Suprapubic skin (tissue), 4 donors: ENCODE results near the gene RRM2. TPM values are rescaled to one million over a fixed set of nuclear protein-coding genes. Genes with fewer than 3 reads are reported as not detected.

Source experiments
- DNase-seq, 2 donors: peaks; one replicate each; pipeline ENCODE4 v3.0.0-alpha.2; 2019; ENCODE audit warnings: low spot score in 2 of 2
- H3K27ac ChIP-seq: fragments of 200-600 bp; sonication (generic); one replicate; pipeline ENCODE4 v1.5.1; 2019
- H3K27me3 ChIP-seq: fragments of 200-600 bp; sonication (generic); one replicate; pipeline ENCODE4 v1.5.1; 2019
- H3K36me3 ChIP-seq: fragments of 200-600 bp; sonication (generic); one replicate; pipeline ENCODE4 v1.5.1; 2019
- H3K4me1 ChIP-seq: fragments of 200-600 bp; sonication (generic); one replicate; pipeline ENCODE4 v1.5.1; 2019
- H3K4me3 ChIP-seq: fragments of 200-600 bp; sonication (generic); one replicate; pipeline ENCODE4 v1.5.1; 2019; ENCODE audit warnings: mild to moderate bottlenecking
- H3K9me3 ChIP-seq: fragments of 200-600 bp; sonication (generic); one replicate; pipeline ENCODE4 v1.5.1; 2019
- EP300 ChIP-seq: sonication (generic); formaldehyde crosslinking; IDR thresholded peaks from one replicate; pipeline ENCODE4 v1.6.1; 2017; ENCODE audit warnings: antibody characterized with exemption
- POLR2A ChIP-seq, 2 donors: fragments of 450-650 bp; IDR thresholded peaks; one replicate each; pipeline ENCODE4 v1.6.1; 2017; ENCODE audit warnings: antibody characterized with exemption in 2 of 2, mild to moderate bottlenecking in 2 of 2, moderate library complexity in 2 of 2
- POLR2AphosphoS5 ChIP-seq, 3 donors: sonication (generic); formaldehyde crosslinking; IDR thresholded peaks; one replicate each; pipeline ENCODE4 v1.6.1; 2017; ENCODE audit warnings: antibody characterized with exemption in 3 of 3
- WGBS: methylation state at CpG from one replicate; pipeline ENCODE4 v1.1.5; 2018; 5-methylcytosine and 5-hydroxymethylcytosine counted together
- total RNA-seq, 4 donors: library from RNA; depleted of rRNA; stranded (reverse); fragments of >200 nt; gene quantifications; one replicate each; pipeline ENCODE4 v1.1.0, GENCODE V29; 2016
- TF ChIP-seq, protein P1 (sequence below), 2 donors: fragments of 200-600 bp in 1 of 2; fragments of 450-650 bp in 1 of 2; sonication (generic) in 1 of 2; IDR thresholded peaks; one replicate each; pipeline ENCODE4 v1.5.1; 2016 to 2019; ENCODE audit warnings: antibody characterized with exemption in 2 of 2, mild to moderate bottlenecking in 1 of 2, moderate library complexity in 1 of 2

RRM2 gene
- total RNA-seq, 4 donors from 2014 or later = 1.1 to 6.0 (median 2.4) TPM

DNA sequence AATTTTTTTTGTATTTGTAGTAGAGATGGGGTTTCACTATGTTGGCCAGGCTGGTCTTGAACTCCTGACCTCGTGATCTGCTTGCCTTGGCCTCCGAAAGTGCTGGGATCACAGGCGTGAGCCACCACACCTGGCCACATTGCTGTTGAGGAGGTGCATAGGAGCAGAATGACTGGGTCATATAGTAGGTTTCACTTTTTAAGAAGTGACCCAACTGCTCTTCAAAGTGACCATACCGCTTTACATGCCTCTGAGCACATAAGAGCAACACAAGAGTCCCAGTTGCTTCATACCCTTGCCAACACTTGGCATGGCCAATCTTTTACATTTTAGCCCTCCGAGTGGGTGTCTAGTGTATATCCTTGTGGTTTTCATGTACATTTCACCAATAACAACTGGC, 28.9 kb downstream of the RRM2 start:
- 98% methylated on average over 5 of the region's 5 CpGs for WGBS
- no peak for TF ChIP-seq EP300
- no peak for TF ChIP-seq POLR2AphosphoS5 (IDR thresholded peaks at IDR 0.05)
- TF ChIP-seq, protein P1, sequence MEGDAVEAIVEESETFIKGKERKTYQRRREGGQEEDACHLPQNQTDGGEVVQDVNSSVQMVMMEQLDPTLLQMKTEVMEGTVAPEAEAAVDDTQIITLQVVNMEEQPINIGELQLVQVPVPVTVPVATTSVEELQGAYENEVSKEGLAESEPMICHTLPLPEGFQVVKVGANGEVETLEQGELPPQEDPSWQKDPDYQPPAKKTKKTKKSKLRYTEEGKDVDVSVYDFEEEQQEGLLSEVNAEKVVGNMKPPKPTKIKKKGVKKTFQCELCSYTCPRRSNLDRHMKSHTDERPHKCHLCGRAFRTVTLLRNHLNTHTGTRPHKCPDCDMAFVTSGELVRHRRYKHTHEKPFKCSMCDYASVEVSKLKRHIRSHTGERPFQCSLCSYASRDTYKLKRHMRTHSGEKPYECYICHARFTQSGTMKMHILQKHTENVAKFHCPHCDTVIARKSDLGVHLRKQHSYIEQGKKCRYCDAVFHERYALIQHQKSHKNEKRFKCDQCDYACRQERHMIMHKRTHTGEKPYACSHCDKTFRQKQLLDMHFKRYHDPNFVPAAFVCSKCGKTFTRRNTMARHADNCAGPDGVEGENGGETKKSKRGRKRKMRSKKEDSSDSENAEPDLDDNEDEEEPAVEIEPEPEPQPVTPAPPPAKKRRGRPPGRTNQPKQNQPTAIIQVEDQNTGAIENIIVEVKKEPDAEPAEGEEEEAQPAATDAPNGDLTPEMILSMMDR (IDR thresholded peaks at IDR 0.05) = no peak
- no peak for TF ChIP-seq POLR2A (IDR thresholded peaks at IDR 0.05)
- no peaks in the 10 kb centered on the region for H3K9me3 ChIP-seq
- H3K4me1 ChIP-seq = no peaks in the 10 kb centered on the region
- no peak overlapping the region for H3K27ac ChIP-seq
- no peaks in the 10 kb centered on the region for H3K27me3 ChIP-seq
- DNase-seq = no peak
- no peak overlapping the region for H3K4me3 ChIP-seq
- no peaks in the 10 kb centered on the region for H3K36me3 ChIP-seq

DNA sequence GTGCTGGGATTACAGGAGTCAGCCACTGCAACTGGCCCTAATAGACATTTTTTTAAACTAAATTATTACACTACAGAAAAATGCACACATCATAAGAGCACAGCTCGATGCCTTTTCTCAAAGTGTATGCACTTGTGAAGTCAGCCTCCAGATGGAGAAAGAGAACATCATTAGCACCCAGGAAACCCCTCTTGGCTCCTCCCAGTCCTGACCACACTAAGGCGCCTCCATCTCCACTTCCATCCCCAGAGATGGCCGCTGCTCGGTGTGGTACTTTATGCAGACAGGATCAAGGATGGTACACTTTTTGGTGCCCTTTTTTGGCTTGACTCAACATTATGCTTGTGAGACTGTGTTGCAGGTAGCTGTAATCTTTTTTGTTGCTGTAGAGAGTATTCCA, 34.8 kb downstream of the RRM2 start:
- WGBS = 93% methylated on average over 4 of the region's 4 CpGs
- H3K4me3 ChIP-seq = no peak overlapping the region
- TF ChIP-seq POLR2AphosphoS5 (IDR thresholded peaks at IDR 0.05) (no peak), POLR2A (IDR thresholded peaks at IDR 0.05) (no peak), EP300 (no peak)
- TF ChIP-seq, protein P1 (IDR thresholded peaks at IDR 0.05) = no peak

DNA sequence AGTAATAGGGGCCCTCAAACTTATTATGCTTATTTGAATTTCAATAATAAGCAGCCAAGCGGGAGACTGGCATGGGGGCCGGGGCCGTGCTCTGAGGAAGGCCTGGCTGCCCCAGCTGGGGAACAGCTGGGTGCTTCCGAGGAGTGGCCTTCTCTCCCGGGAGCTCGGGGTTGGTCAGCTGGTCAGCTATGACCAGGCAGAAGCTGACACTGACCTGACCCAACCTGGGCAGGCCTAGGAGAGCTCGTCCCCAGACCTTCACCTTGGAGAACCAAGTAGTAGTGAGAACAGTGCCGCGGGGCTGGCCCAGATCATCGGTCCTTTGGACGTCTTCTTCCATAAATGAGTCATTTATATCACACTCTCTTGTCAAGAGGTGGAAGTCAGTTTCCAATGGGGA, 36.1 kb downstream of the RRM2 start:
- Histone ChIP-seq H3K27ac (no peak overlapping the region), H3K27me3 (no peaks in the 10 kb centered on the region), H3K36me3 (no peaks in the 10 kb centered on the region), H3K9me3 (no peaks in the 10 kb centered on the region), H3K4me3 (no peak overlapping the region), H3K4me1 (peaks cover 5% of the 10 kb centered on the region)
- 91% methylated on average over 9 of the region's 11 CpGs for WGBS
- no peak for TF ChIP-seq POLR2A (IDR thresholded peaks at IDR 0.05)
- no peak for TF ChIP-seq POLR2AphosphoS5 (IDR thresholded peaks at IDR 0.05)
- TF ChIP-seq, protein P1 (IDR thresholded peaks at IDR 0.05) = no peak
- TF ChIP-seq EP300 = no peak
- DNase-seq = no peak

More for the DNA sequence above, 34.8 kb downstream of the RRM2 start:
- Histone ChIP-seq H3K36me3 (no peaks in the 10 kb centered on the region), H3K27me3 (no peaks in the 10 kb centered on the region), H3K27ac (no peak overlapping the region), H3K9me3 (no peaks in the 10 kb centered on the region), H3K4me1 (peaks cover 3% of the 10 kb centered on the region)
- DNase-seq = no peak

DNA sequence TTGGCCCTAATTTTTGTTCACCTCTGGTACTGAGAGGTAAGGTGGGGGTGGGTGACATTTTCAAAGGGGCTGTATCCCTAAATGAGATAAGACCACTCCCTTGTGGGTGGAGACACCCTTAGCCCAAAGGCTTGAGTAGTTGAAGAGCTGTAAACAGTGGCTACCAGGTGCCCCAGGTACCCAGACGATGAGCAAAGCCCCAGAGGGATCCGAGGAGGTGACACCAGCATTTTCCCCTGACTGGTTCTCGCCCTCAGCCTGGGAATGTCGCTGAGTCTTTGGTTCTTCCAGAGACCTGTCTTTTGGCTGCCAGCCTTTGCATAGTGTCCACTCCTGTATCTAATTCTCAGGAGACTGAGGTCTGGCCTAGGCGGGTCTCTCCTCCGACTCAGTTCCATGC, 36.5 kb downstream of the RRM2 start:
- Histone ChIP-seq H3K4me1 (peaks cover 5% of the 10 kb centered on the region), H3K36me3 (no peaks in the 10 kb centered on the region), H3K27me3 (no peaks in the 10 kb centered on the region), H3K27ac (no peak overlapping the region), H3K4me3 (no peak overlapping the region), H3K9me3 (no peaks in the 10 kb centered on the region)
- TF ChIP-seq EP300 = no peak
- TF ChIP-seq, protein P1 (IDR thresholded peaks at IDR 0.05) = no peak
- no peak for TF ChIP-seq POLR2A (IDR thresholded peaks at IDR 0.05)
- TF ChIP-seq POLR2AphosphoS5 (IDR thresholded peaks at IDR 0.05) = no peak
- DNase-seq = no peak
- WGBS = 83% methylated on average over 3 of the region's 6 CpGs

DNA sequence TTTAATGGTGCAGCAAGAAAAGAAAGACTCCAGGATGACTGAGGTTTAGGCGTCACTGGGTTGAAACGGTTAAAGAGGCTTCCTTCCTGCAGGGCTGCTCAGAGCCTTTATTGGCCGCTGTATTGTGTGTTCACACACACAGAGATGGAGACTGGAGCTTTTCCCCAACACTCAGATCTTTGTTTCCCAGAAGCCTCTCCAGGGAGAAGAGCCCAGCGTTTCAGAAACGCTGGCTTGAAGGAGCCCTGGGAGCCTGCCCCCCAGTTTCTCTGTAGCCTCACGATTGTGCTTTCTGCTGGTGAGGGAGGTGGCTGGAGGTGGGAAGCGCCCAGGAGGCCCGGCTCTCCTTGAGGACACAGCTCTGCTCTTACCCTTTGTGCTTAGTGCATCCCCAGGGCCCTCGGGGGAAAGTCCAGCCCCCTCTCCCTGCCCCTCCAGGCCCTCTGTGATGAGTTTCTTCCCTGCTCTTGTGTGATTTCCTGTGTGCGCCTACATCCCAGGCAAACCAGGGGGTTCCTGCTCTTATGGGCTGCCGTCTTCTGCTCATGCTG, 37.1 kb downstream of the RRM2 start:
- 79% methylated on average over 11 of the region's 11 CpGs for WGBS
- no peak for DNase-seq
- H3K9me3 ChIP-seq = no peaks in the 10 kb centered on the region
- H3K36me3 ChIP-seq = no peaks in the 10 kb centered on the region
- H3K27me3 ChIP-seq = no peaks in the 10 kb centered on the region
- no peak overlapping the region for H3K27ac ChIP-seq
- TF ChIP-seq POLR2A (IDR thresholded peaks at IDR 0.05) (no peak), POLR2AphosphoS5 (IDR thresholded peaks at IDR 0.05) (no peak), EP300 (no peak)
- TF ChIP-seq, protein P1 (IDR thresholded peaks at IDR 0.05) = no peak
- H3K4me1 ChIP-seq = peaks cover 5% of the 10 kb centered on the region
- H3K4me3 ChIP-seq = no peak overlapping the region
